Panc1 (cell line): ENCODE data around the gene PRR19.

Source experiments
- CTCF ChIP-seq: fragments of 450-650 bp; IDR thresholded peaks from 2 replicates; pipeline ENCODE4 v1.5.1; 2017; ENCODE audit warnings: mild to moderate bottlenecking
- POLR2AphosphoS5 ChIP-seq: IDR thresholded peaks from 2 replicates; pipeline ENCODE4 v1.6.1; 2012; ENCODE audit warnings: mild to moderate bottlenecking, low read depth, low read length, moderate library complexity
- TCF7L2 ChIP-seq: IDR thresholded peaks from 2 replicates; pipeline ENCODE4 v1.6.1; 2011; ENCODE audit warnings: mild to moderate bottlenecking, low read depth, low read length, inconsistent platforms

- TF ChIP-seq POLR2AphosphoS5 = no peak
- no peak for TF ChIP-seq CTCF
- TF ChIP-seq TCF7L2 = no peak
These were observed at the start of gene PRR19 for GRCh38 chr19:42301646-42302203.
